GM12878 (cell line): ENCODE results near the gene GPR34.

Experiments used
- BRCA1 ChIP-seq: IDR thresholded peaks from 2 replicates; pipeline ENCODE4 v1.6.1; 2011; ENCODE audit warnings: low read depth, low read length, improper control_type of control experiment
- CBX3 ChIP-seq: fragments of 200-600 bp; sonication (generic); IDR thresholded peaks from 2 replicates; pipeline ENCODE4 v1.6.1; 2016; ENCODE audit warnings: low read depth, borderline replicate concordance
- CEBPB ChIP-seq, 2 experiments: fragments of 150-350 bp in 1 of 2; IDR thresholded peaks; 2 replicates each; pipeline ENCODE4 v1.6.1; 2012 to 2014; ENCODE audit warnings: low read depth in 2 of 2, low read length in 2 of 2, borderline replicate concordance in 1 of 2, inconsistent platforms in 1 of 2
- CREM ChIP-seq: IDR thresholded peaks from 2 replicates; pipeline ENCODE4 v1.6.1; 2014; ENCODE audit warnings: antibody characterized with exemption, low read depth
- KDM1A ChIP-seq: fragments of 200-600 bp; sonication (generic); IDR thresholded peaks from 2 replicates; pipeline ENCODE4 v1.6.1; 2016; ENCODE audit warnings: borderline replicate concordance
- RBBP5 ChIP-seq: fragments of 200-600 bp; sonication (generic); conservative IDR thresholded peaks from 2 replicates; pipeline ENCODE4 v1.6.1; 2016
- ZNF274 ChIP-seq: IDR thresholded peaks from one replicate; pipeline ENCODE4 v1.8.0; 2011; ENCODE audit not compliant: insufficient read length, insufficient read depth
- ZZZ3 ChIP-seq: IDR thresholded peaks from 2 replicates; pipeline ENCODE4 v1.6.1; 2011; ENCODE audit warnings: low read depth; ENCODE audit not compliant: control insufficient read depth, insufficient read length
- TF ChIP-seq, protein P1 (sequence below): fragments of 450-650 bp; formaldehyde crosslinking; IDR thresholded peaks from 2 replicates; pipeline ENCODE4 v1.4.0; 2020; ENCODE audit warnings: mild to moderate bottlenecking, moderate library complexity
- TF ChIP-seq, protein P2 (sequence below), 3 experiments: IDR thresholded peaks in 2 of 3; conservative IDR thresholded peaks in 1 of 3; 2 replicates each; pipeline ENCODE4 v1.5.1; 2011; ENCODE audit warnings: low read depth in 3 of 3, low read length in 3 of 3, mild to moderate bottlenecking in 3 of 3, control low read depth in 2 of 3, moderate library complexity in 2 of 3, inconsistent platforms in 1 of 3, mixed read lengths in 1 of 3; ENCODE audit not compliant: control insufficient read depth in 2 of 3, insufficient read depth in 1 of 3; ENCODE audit errors: extremely low read depth in 1 of 3
- TF ChIP-seq, protein P3 (sequence below): IDR thresholded peaks from 2 replicates; pipeline ENCODE4 v1.6.1; 2011; ENCODE audit warnings: low read depth, mild to moderate bottlenecking, low read length, moderate library complexity, borderline replicate concordance; ENCODE audit errors: extremely low read depth
- TF ChIP-seq, protein P4 (sequence below): fragments of 450-650 bp; formaldehyde crosslinking; IDR thresholded peaks from 2 replicates; pipeline ENCODE4 v1.5.0; 2022; ENCODE audit warnings: mild to moderate bottlenecking, missing genetic modification characterization

DNA sequence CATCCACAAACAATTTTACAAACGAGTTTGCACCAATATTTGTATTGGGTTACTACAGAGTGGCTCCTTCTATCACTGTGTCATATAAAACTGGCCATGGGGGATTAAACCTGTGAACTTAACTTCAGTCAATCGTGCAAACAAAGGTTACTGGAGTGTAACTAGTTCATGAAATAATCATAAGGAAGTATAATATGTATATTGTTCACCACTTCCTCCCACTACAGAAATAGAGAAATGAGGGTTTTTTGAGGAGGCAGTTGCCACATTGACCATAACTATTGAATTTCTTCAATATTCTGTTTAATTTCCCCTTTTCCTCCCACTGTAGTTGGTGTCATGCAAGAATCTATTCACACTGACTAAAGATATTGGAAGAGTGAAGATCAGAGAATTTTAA is 35.1 kb downstream of the GPR34 start, which contains the start of gene GPR82:
- TF ChIP-seq CEBPB (IDR thresholded peaks at IDR 0.05; ENCODE audit: borderline replicate concordance in 1 of 2, low read depth in 2 of 2, low read length in 2 of 2) = no peak
- TF ChIP-seq, protein P1, sequence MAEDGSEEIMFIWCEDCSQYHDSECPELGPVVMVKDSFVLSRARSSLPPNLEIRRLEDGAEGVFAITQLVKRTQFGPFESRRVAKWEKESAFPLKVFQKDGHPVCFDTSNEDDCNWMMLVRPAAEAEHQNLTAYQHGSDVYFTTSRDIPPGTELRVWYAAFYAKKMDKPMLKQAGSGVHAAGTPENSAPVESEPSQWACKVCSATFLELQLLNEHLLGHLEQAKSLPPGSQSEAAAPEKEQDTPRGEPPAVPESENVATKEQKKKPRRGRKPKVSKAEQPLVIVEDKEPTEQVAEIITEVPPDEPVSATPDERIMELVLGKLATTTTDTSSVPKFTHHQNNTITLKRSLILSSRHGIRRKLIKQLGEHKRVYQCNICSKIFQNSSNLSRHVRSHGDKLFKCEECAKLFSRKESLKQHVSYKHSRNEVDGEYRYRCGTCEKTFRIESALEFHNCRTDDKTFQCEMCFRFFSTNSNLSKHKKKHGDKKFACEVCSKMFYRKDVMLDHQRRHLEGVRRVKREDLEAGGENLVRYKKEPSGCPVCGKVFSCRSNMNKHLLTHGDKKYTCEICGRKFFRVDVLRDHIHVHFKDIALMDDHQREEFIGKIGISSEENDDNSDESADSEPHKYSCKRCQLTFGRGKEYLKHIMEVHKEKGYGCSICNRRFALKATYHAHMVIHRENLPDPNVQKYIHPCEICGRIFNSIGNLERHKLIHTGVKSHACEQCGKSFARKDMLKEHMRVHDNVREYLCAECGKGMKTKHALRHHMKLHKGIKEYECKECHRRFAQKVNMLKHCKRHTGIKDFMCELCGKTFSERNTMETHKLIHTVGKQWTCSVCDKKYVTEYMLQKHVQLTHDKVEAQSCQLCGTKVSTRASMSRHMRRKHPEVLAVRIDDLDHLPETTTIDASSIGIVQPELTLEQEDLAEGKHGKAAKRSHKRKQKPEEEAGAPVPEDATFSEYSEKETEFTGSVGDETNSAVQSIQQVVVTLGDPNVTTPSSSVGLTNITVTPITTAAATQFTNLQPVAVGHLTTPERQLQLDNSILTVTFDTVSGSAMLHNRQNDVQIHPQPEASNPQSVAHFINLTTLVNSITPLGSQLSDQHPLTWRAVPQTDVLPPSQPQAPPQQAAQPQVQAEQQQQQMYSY = no peak
- TF ChIP-seq, protein P2, sequence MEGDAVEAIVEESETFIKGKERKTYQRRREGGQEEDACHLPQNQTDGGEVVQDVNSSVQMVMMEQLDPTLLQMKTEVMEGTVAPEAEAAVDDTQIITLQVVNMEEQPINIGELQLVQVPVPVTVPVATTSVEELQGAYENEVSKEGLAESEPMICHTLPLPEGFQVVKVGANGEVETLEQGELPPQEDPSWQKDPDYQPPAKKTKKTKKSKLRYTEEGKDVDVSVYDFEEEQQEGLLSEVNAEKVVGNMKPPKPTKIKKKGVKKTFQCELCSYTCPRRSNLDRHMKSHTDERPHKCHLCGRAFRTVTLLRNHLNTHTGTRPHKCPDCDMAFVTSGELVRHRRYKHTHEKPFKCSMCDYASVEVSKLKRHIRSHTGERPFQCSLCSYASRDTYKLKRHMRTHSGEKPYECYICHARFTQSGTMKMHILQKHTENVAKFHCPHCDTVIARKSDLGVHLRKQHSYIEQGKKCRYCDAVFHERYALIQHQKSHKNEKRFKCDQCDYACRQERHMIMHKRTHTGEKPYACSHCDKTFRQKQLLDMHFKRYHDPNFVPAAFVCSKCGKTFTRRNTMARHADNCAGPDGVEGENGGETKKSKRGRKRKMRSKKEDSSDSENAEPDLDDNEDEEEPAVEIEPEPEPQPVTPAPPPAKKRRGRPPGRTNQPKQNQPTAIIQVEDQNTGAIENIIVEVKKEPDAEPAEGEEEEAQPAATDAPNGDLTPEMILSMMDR (IDR thresholded peaks at IDR 0.05 in 2 of 3, conservative IDR thresholded peaks at IDR 0.05 in 1 of 3; ENCODE audit: control insufficient read depth in 2 of 3, extremely low read depth in 1 of 3, insufficient read depth in 1 of 3, low read depth in 3 of 3, low read length in 3 of 3) = no peak
- no peak for TF ChIP-seq ZNF274
- no peak for TF ChIP-seq KDM1A
- no peak for TF ChIP-seq CBX3
- TF ChIP-seq ZZZ3 = no peak
- no peak for TF ChIP-seq RBBP5
- TF ChIP-seq BRCA1 = no peak
- TF ChIP-seq, protein P3, sequence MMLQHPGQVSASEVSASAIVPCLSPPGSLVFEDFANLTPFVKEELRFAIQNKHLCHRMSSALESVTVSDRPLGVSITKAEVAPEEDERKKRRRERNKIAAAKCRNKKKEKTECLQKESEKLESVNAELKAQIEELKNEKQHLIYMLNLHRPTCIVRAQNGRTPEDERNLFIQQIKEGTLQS = no peak
- TF ChIP-seq, protein P4, sequence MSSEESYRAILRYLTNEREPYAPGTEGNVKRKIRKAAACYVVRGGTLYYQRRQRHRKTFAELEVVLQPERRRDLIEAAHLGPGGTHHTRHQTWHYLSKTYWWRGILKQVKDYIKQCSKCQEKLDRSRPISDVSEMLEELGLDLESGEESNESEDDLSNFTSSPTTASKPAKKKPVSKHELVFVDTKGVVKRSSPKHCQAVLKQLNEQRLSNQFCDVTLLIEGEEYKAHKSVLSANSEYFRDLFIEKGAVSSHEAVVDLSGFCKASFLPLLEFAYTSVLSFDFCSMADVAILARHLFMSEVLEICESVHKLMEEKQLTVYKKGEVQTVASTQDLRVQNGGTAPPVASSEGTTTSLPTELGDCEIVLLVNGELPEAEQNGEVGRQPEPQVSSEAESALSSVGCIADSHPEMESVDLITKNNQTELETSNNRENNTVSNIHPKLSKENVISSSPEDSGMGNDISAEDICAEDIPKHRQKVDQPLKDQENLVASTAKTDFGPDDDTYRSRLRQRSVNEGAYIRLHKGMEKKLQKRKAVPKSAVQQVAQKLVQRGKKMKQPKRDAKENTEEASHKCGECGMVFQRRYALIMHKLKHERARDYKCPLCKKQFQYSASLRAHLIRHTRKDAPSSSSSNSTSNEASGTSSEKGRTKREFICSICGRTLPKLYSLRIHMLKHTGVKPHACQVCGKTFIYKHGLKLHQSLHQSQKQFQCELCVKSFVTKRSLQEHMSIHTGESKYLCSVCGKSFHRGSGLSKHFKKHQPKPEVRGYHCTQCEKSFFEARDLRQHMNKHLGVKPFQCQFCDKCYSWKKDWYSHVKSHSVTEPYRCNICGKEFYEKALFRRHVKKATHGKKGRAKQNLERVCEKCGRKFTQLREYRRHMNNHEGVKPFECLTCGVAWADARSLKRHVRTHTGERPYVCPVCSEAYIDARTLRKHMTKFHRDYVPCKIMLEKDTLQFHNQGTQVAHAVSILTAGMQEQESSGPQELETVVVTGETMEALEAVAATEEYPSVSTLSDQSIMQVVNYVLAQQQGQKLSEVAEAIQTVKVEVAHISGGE (CRISPR knock-in tag) = no peak
- no peak for TF ChIP-seq CREM
